Subcutaneous adipose tissue (tissue), 4 donors: ENCODE data around the gene SALL4. TPM values are rescaled to one million over a fixed set of nuclear protein-coding genes. Genes with fewer than 3 reads are reported as not detected.

Experiments
- total RNA-seq, 4 donors: library from RNA; depleted of rRNA; stranded (reverse); fragments of >200 nt; gene quantifications; one replicate each; pipeline ENCODE4 v1.1.0, GENCODE V29; 2016
- TF ChIP-seq, protein P1 (sequence below): fragments of 450-650 bp; IDR thresholded peaks from one replicate; pipeline ENCODE4 v1.5.1; 2016; ENCODE audit warnings: low read depth, mild to moderate bottlenecking, control low read depth, antibody characterized with exemption, moderate library complexity

The SALL4 gene
- total RNA-seq, 4 donors from 2014 or later = 0.22 to 0.75 (median 0.33) TPM

DNA sequence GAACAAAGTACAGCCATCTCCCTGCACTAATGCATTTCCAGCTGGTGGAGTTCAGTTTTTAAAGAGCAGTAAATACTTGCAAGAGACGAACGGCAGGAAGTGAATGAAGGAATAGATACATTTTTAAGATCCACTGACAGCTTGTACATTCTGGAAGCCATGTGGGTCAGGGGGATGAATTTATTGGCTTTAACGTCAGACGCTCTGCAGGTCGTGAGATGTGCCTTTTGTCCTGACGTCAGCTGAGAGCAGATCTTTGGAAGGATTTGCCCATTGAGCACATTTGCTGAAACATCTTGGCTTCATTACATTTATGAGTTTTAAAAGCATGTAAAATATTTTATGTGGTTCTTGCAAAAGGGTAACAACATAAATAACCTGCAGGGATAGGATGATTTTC lies 29.5 kb upstream of the SALL4 start:
- TF ChIP-seq, protein P1, sequence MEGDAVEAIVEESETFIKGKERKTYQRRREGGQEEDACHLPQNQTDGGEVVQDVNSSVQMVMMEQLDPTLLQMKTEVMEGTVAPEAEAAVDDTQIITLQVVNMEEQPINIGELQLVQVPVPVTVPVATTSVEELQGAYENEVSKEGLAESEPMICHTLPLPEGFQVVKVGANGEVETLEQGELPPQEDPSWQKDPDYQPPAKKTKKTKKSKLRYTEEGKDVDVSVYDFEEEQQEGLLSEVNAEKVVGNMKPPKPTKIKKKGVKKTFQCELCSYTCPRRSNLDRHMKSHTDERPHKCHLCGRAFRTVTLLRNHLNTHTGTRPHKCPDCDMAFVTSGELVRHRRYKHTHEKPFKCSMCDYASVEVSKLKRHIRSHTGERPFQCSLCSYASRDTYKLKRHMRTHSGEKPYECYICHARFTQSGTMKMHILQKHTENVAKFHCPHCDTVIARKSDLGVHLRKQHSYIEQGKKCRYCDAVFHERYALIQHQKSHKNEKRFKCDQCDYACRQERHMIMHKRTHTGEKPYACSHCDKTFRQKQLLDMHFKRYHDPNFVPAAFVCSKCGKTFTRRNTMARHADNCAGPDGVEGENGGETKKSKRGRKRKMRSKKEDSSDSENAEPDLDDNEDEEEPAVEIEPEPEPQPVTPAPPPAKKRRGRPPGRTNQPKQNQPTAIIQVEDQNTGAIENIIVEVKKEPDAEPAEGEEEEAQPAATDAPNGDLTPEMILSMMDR = no peak

DNA sequence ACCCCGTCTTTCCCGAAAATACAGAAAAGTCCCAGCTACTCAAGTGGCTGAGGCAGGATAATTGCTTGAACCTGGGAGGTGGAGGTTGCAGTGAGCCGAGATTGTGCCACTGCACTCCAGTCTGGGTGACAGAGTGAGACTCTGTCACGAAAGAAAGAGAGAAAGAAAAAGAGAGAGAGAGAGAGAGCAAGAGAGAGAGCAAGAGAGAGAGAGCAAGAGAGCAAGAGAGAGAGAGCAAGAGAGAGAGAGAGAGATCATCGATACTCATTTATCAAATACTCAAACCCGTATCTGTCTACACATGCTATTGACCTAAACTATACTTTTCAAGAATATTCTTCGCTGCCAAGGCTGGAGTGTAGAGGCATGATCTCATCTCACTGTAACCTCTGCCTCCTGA lies 28.2 kb upstream of the SALL4 start:
- TF ChIP-seq, protein P1 = no peak

DNA sequence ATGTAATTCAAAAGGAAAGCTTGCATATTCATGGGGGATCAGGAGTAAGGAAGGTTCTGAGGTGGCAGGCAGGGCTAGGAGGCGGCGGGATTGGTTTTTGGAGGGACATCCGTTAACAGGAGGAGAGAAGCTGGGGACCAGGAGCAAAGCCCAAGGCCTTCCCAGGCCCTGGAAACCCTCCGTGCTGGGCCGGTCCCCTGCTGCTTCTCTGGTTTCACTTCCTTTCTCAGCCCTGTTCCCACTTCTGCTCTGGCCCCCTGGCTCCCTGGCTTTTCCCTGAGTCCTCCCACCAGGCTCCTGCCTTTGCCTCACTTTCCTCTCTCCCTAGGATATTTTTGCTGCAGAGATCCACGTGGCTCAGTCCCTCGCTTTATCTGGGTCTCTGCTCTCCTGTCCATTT lies 26.4 kb upstream of the SALL4 start:
- TF ChIP-seq, protein P1 = no peak

DNA sequence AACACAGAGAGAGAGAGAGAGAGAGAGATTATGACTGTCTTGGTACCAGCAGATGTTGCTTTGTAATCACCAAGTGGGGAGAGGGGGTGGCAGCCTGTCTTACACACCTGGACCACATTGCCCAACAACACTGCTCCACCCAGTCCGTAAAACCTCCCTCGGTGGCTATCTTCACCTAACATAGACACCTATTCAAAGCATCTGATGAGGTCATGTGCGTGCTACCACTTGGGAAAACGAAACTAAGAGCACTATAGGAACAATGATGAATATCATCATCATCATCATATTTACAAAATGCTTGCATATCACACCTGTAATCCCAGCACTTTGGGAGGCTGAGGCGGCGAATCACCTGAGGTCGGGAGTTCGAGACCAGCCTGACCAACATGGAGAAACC lies 24.1 kb upstream of the SALL4 start:
- TF ChIP-seq, protein P1 = no peak

DNA sequence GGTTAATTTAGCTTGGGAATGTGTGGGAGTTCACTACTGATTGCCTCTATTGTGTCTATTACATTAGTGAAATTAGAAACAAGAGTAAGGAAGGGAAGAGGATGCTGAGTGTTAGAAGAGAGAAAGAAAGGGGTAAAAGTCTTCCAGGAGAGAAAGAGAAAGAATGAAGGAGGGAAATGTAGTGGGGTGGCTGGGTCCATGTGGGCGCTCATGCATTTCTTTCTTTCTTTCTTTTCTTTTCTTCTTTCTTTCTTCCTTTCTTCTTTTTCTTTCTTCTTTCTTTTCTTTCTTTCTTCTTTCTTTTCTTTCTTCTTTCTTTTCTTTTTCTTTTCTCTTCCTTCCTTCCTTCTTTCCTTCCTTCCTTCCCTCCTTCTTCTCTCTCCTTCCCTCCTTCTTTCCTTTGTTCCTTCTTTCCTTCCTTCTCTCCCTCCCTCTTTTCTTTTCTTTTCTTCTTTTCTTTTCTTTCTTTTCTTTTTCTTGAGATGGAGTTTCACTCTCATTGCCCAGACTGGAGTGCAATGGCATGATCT lies 16.2 kb upstream of the SALL4 start:
- TF ChIP-seq, protein P1 = no peak

DNA sequence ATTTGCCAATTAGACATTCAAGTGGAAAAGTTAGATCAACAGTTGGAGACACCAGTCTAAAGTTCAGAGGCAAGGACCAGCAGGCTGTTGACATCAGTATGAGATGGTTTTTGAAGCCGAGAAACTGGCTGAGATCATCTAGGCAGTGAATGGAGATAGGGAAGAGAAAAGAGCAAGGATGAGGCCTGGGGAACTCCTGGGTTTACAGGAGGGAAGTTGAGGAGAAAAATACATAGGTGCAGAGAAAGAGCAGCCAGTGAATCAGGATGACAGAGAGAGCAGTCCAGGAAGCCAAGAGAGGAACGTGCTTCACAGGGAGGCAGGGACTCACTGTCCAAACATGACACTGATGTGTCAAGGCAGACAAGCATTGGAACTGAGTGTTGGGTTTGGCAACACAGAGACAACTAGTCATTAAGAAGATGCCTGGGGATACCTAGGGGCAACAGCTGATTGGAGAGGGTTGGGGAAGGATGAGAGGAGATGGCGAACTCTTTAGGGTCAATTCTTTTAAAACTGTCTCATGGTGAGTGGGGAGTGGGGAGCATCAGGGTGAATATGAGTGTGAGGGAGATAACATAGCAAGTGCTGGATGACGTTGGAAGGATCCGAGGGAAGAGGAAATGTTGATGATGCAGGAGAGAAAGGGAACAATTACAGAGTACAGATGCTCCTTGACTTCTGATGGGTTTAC lies 13.2 kb upstream of the SALL4 start:
- TF ChIP-seq, protein P1 = no peak

DNA sequence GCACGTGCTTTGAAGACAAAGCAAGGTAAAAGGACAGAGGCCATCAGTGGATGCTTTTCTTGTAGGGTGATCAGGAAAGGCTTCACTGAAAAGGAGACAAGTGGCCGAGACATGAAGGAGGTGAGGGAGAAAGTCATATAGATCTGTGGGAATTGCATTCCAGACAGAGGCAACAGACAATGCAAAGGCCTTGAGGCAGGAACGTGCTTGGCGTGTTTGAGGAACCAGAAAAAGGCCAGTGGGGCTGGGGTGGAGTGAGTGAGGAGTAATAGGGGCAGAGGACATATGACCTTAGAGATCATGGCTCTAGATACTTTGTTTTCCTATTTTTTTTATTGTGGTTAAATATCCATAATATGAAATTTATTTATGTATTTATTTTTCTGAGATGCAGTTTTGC lies 10.5 kb upstream of the SALL4 start:
- TF ChIP-seq, protein P1 = no peak
